Prostate gland (tissue), 2 donors: Measurements from ENCODE around the gene NEK6.

Source experiments
- CTCF ChIP-seq, 4 experiments: fragments of 200-600 bp in 2 of 4; fragments of 450-650 bp in 2 of 4; sonication (generic) in 2 of 4; IDR thresholded peaks; 1 replicate in 3 of 4; 2 replicates in 1 of 4; pipeline ENCODE4 v1.5.1; 2016 to 2019; ENCODE audit warnings: antibody characterized with exemption in 4 of 4, mild to moderate bottlenecking in 2 of 4, moderate library complexity in 2 of 4
- POLR2A ChIP-seq: fragments of 450-650 bp; IDR thresholded peaks from one replicate; pipeline ENCODE4 v1.6.1; 2016; ENCODE audit warnings: antibody characterized with exemption, mild to moderate bottlenecking

DNA sequence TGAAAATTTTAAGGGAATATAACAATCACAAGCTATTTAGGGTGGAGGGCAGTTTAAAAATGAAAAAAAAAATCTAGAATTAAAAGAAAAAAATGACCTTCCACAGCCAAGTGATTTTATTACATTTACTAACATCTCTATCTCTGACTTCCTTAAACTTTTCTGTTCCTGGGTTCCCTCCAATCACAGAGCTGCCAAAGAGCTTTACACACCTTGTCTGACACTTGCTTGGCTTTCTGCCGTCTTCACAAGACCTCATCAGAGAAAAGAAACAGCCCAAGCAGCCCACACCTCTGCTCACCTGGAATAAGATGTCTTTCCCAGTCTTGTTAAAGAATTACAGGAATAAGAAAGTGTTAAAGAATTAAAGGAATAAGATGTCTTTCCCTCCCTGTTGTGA lies 118.6 kb downstream of the NEK6 start:
- no peak for TF ChIP-seq POLR2A
- TF ChIP-seq CTCF (IDR thresholded peaks at IDR 0.05) = no peak
